HG03139 (cell line): ENCODE data around the gene TMEM95.

Source experiments
- ATAC-seq: cut with Tn5 transposase; IDR thresholded peaks from one replicate; pipeline ENCODE4 v1.9.1; 2021; ENCODE audit not compliant: unreplicated experiment

The TMEM95 gene

DNA sequence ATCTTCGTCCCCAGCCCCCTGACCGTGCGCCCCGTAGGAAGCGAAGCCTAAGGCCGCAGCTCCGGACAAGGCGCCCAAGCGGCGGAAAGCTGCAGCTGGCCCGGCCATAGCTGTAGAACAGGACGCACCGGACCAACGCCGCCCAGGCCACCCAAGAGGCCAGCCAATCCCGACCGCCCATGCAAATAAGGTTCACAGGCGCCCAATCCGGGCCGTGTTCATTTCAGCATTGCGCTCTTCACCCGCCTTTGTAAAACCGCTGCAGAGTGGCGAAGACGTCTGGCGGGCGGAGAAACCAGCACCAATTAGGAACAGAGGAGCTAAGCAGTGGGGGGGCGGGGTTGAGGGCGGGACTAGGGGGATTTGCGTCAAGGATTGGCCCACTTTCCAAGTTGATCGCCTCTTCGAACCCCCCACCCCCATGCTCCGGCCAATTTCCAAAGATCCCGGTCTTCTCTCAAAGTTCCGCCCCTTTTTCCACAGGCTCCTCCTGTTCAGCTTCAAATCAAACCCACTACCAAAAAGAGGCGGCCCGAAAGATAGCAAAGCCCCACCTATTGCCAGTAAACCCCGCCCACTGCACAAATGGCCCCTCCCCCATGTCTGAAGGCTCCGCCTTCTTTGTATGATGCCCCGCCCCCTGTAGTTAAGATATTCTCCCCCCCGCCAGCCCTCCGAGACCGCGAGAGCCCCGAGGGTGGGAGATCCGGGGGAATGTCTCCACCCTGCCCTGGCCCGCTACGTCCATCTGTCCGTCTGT is 49.2 kb downstream of the TMEM95 start, which contains the start of gene TMEM256:
Gene TMEM256 (minus strand): TSS at position 121 of the 760 bp plus-strand sequence. CDS start 13 bp downstream, at position 108.
- ATAC-seq = peak; percentile 89

DNA sequence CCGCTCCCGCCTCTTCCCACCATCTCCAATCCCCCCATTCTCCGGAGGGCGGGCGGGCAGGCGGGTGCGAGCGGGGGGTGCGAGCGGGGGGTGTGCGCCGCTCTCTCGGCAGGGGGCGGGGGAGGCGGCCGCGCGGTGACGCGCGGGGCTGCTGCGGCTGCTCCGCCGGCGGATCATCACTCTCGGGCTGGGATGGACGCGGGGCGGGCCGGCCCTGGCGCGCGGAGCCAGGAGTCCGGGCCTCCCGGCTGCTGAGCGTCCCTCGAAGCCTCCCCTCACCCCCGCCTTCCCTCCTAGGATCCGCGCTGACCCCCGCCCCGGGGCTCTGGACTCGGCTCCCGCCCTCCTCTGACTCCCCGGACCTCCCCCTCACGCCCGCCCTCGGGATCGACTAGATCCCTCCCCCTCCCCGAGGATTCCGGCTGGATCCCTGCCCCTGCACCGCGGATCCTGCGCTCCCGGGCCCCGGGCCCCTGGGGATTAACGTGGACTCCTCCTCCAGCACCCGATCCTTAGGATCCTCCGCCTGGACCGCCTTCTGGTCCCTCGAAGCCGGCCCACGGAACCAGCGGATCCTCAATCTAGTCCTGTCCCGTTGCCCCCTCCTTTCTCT is 49.9 kb downstream of the TMEM95 start:
- no peak for ATAC-seq

DNA sequence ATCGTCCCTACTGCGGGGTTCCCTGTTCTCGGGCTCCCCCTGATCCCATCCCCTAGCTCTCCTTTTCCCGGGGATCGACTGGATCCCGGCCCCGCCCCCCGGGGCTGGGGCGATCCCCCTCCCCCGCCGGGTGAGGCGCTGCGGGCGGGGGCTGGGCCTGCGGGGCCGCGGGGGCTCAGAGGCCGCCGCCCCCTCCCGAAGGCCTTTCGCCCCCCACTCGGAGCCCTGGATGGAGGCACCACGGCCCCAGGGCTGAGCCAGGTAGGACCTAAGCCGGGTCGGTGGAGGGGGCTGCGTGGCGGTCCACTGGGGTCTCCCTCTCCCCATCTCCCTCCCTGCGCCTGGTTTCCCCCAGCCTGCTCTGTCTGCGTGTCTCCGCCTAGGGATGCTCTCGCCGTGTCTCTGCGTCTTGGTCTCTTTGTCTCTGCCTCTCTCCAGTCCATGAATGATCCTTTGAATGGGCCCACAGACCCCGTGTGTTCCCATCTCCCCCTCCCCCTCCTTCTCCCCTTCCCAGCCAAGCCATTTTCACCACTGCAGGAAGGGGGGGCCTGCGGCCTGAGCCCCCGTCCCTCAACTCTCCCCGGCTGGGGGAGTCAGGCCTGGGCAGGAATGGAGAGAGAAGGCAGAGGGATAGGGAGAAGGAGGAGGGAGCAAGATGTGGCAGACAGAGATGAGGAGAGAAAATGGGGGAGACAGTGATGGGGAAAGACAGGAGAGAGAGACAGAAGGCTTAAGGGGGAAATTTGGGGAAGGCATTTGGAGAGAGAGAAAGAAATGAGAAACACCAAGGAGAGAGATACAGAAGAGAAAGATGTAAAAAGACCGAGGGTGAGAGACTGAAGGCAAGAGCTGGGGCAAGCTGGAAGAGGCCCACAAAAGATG is 50.6 kb downstream of the TMEM95 start:
- ATAC-seq = no peak

DNA sequence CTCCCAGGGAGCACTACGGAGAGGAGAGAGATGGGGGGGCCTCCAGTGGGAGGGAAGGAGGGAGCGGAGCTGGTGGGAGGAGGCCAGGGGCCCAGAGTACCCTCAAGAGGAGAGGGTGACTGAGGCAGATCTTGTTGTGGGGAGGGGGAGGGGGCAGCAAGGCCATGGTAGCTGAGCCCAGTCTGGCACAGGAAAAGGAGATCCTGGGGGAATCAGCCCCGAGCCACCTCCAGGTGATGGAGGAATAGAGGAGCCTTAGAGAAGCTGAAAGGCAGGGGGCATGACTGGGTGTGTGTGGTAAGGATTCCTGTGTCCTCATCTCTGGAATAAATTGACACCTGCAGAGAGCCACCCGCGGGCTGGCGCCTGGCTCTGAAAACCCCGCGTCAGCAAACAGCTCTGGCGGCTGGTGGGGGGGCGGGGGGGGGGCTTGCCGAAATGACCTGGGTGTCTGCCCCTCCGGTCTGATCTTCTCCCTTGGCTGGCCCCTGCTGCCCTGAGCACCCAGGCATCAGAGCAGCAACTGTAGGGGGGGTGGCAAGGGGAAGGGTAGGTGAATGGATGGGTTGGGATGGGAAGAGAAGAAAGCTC is 51.4 kb downstream of the TMEM95 start:
- ATAC-seq = no peak
